Islet precursor cell (in vitro differentiated cells): ENCODE data around the gene PRKCB.
A peak's percentile ranks its signal among the peaks of the same experiment; 100 is the strongest.

Experiments used
- DNase-seq: peaks from one replicate; pipeline ENCODE4 v3.0.0-alpha.2; 2018

The PRKCB gene

GRCh38 chr16:23835390-23836077 is at the start of gene PRKCB:
PRKCB (plus strand) TSS chr16:23835983.
- DNase-seq: peak; percentile 92

GRCh38 chr16:23786964-23787561 is 48.7 kb upstream of the PRKCB start:
- DNase-seq: no peak

DNA sequence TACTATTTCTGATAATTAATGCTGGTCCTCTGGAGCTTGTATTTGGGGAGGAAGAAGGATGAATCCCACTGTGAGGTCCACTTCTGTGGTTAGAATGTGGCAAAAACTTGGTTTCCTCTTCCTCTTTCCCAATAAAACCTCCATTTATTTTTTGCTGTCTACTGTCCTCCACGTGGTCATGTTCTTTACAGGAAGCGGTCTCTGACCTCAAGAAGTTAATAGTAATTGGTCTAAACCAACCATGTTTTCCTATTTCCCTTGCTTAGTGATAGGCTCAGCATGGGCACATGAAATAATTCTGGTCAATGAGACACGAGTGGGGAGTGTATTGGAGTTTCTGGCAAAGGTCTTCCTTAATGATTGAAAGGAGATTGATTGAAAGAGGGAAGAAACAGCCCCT is 47.1 kb upstream of the PRKCB start:
- DNase-seq: peak; percentile 2

- no peak for DNase-seq
Observed at GRCh38 chr16:23795378-23795777, 40.4 kb upstream of the PRKCB start.

DNA sequence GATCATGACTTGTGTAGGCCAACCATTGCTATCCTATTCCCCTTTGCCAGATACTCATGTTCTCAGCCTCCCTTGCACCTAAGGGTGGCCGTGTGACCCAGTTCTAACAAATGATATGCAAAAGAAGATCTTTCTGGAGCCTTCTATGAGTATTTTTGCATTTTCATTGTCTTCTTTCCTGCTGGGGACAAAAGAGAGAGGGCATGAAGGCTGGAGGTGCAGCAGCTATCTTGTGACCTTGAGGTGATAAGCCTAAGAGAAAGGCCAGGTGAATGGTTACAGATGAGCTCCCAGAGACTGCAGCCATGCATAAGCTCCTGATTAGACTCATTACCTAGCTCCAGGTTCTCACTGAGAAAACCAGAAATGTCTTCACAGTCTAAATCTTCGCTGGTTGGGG is 38.8 kb upstream of the PRKCB start:
- no peak for DNase-seq

- DNase-seq: peak; percentile 81
Observed at GRCh38 chr16:23801378-23801777, 34.4 kb upstream of the PRKCB start.

GRCh38 chr16:23802776-23803175 is 33.0 kb upstream of the PRKCB start:
- DNase-seq: peak; percentile 12

GRCh38 chr16:23803591-23804123 is 32.1 kb upstream of the PRKCB start:
- DNase-seq: peak; percentile 81

DNA sequence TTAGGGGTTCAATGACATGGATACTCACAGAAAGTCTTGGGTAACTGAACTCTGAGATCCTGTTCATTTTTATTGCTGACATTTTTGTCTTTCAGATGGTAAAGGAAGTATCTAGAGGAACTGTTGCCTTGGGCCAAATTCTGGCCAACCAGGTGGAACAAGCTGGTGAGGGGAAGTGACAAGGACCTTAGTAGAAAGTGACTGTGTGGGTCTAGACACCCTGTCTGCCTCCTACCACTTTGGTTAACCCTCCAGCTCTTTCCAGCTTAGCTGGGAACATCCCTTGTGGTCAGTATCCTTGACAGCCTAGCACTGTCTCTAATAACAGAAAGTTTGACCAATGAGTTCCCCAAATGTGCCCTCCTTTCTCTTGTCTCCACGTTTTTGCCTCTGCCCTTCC is 28.8 kb upstream of the PRKCB start:
- peak; percentile 36 for DNase-seq

GRCh38 chr16:23821467-23821866 is 14.3 kb upstream of the PRKCB start:
- DNase-seq: no peak

GRCh38 chr16:23821875-23822688 is 13.7 kb upstream of the PRKCB start:
- DNase-seq: no peak

DNA sequence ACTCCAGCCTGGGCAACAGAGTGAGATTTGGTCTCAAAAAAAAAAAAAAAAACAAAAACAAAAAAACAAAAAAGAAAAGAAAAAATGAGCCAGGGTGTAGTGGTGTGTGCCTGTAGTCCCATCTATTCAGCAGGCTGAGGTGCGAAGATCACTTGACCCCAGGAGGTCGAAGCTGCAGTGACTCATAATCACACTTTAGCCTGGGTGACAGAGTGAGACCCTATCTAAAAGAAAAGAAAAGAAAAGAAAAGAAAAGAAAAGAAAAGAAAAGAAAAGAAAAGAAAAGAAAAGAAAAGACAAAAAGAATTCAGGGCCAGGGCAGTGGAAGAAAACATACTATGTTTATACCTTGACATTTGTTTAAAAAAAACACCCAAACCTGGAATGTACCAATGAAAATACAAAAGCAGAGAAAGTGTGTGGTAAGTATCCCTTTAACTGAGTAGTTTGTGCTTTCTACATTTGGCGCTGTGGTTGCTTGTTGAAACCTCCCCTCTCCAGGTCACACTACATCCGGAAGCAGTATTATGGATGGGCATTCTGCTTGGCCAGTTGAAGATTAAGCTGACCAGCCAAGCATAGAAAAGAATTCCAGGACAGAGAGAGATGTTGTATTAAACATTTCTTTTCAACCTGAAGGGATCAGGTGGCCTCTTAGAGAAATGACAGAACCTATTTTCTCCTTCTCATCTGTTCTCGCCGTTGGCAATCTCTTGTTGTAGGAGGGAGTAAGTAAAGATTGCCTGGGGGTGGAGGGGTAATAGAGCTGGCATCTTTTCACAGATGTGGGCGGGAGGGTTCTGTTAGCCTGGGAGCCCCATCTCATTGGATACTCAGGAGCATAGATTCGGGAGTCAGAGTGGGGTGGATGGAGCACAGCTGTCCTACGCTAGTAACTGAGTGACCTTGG is 12.1 kb upstream of the PRKCB start:
- no peak for DNase-seq

DNA sequence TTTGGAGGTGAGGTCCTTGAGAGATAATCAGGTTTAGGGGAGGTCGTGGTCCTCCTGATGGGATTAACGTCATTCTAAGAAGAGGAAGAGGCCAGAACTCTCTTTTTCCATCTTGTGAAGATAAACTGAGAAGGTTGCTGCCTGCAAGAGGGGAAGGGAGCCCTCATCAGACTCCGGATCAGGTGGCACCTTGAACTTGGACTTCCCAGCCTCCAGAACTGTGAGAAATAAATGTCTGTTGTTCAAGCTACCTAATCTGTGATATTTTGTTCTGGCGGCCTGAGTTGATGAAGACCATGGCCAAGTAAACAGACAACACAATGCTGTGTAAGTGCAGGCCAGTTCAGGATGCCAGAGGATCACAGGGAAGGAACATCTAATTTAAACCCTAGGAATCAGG is 10.9 kb upstream of the PRKCB start:
- DNase-seq: no peak

GRCh38 chr16:23826528-23827045 is 9.2 kb upstream of the PRKCB start:
- DNase-seq: no peak

DNA sequence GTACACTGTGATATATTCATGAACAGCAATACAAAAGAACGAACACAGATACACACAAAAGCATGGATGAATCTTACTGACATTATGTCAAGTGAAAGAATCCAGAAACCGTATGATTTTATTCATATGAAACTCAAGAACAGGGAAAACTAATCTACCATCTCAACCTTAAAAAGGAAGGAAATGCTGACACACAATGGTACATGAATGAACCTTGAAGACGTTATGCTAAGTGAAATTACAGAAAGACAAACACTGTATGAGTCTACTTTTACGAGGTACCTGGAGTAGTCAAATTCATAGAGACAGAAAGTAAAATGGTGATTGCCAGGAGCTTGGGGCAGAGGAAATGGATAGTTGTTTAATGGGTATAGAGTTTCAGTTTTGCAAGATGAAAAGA is 8.7 kb upstream of the PRKCB start:
- no peak for DNase-seq

DNA sequence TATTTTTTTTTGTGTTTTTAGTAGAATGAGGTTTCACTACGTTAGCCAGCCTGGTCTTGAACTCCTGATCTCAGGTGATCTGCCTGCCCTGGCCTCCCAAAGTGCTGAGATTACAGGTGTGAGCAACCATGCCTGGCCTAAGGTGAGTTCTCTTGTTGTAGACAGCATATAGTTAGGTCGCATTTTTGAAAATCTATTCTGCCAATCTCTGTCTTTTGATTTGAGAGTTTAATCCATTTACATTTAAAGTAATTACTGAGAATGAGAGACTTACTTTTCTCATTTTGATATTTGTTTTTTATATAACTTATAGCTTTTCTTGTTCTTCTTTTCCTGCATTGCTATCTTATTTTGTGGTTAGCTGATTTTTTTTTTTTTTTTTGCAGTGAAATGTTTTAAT is 6.3 kb upstream of the PRKCB start:
- DNase-seq: no peak

DNA sequence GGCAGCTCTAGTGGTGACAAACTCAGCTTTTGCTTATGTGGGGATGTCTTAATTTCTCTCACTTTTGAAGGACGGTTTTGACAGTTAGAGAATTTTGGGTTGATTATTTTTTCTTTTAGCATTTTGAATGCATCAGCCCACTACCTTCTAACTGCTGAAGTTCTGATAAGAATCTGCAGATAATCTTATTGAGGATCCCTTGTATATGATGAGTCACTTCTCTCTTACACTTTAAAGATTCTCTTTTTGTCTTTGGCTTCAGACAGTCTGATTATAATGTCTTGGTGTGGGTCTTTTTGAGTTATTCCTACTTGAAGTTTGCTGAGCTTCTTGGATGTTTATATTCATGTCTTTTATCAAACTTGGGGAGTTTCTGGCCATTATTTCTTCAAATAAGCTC is 5.5 kb upstream of the PRKCB start:
- DNase-seq: no peak

DNA sequence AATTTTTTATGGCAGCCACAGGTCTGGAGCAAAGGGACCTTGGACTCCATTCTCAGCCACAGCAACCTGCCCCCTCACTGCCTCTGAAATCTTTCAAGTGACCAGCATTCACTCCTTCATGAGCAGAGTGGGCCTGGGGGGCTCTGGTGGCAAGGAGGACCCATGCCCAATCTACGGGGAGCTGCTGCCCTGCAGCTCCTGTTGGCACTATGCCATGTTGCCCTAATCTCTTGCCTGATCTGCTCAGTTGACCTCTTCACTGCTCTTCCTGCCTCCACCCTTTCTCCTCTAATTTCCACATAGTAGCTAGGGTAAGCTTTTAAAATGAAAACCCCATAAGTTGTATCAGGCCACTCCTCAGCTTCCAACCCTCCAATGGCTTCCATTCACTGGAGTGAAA is 2.9 kb upstream of the PRKCB start:
- no peak for DNase-seq

- no peak for DNase-seq
Observed at GRCh38 chr16:23833504-23833903, 2.3 kb upstream of the PRKCB start.

GRCh38 chr16:23833960-23834685 is 1.7 kb upstream of the PRKCB start:
- DNase-seq: no peak

GRCh38 chr16:23836078-23836403 is 258 bp downstream of the PRKCB start:
- DNase-seq: no peak
